Hematopoietic multipotent progenitor cell treated with erythropoietin and hydrocortisone succinate and interleukin-3 and kit ligand, for 17 days (in vitro differentiated cells): ENCODE measurements around the gene PLEK.
"Not testable (repeated sequence)": the region's sequence is repeated elsewhere in the genome, so short reads cannot be mapped to it uniquely, and the experiment has no call there.

Source experiments
- DNase-seq: peaks from one replicate; pipeline ENCODE4 v3.0.0-alpha.2; 2015; ENCODE audit warnings: low spot score

PLEK gene

DNA sequence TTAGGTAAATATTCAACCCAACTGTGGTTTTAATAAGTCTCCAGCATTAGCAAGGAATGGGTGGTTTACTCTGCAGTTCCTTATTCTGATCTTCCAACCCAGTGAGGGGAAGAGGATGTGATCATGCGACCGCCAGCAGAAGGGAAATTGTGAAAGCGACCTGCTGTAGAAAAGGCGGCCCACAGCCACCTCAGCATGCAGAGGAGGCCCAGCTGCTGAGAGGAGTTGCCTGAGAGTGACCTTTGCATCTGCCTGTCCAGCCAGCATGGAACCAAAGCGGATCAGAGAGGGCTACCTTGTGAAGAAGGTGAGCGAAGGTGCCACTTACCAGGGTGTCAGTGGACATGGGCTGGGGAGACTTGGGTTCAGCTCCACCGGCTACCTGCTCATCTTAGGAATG, at the start of gene PLEK:
Gene PLEK, plus strand, starts transcription at position 196 of the 400 bp plus-strand sequence. Its CDS starts 70 bp downstream, at position 266.
- no peak for DNase-seq

DNA sequence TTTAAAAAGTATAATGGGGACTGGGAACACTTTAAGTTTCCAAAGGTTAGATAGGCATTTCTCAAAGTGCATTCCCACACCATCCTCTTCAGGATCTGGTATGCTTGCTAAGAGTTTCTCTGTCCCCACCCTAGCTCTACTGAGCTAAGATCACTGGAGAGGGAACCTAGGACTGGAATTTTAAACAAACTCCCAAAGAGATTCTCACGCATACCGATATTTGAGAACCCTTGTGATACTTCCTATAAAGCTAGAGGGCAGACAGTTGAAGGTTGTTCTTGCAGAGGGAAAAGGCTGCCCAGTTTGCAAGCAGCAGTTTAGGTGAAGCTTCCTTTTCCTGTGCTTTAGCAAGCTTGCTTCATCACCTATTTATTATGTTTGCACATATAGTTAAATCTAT, 49.0 kb upstream of the PLEK start:
- DNase-seq = no peak

DNA sequence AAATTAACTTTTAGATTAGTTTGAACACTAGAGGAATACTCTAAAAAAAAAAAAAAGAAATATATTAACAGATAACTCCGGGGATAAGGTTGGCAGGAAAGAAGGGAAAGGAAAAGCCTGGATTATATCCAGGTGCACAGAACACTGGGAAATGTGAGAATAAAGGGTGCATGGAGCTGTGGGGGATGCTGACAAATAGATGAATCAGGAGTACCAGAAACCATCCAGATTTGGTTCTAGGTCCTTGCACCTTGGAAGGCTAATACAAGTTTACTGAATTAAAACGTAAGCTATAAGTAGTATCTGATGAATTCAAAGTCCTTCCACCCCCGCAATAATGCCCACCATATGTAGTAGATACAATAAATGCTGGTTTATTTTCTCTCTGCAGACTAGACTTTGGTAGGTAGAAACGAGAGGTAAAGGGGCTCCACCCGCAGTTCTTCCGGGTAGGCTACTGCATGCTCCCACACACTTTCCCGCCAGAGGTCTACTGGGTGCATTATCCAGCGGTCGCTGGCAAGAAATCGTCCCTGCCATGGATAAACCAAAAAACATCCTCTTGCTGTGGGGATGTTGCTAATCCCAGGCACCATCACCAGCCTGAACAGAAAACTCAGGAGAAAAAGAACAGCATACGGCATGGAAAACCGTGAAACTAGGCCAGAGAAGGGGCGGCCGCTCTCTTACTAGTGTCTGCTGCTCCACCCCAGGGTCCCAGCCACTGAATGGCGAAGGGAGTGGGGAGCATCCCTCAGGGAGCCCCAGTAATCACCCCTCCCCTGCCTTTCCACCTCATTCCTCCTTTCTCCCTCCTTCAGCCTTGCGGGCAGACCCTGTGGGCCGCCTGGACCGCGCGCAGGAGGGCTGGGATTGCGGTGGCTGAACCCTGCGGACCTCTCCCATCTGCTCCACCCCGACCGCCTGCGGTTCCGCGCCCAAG, 46.8 kb upstream of the PLEK start:
- DNase-seq = no peak

- peak; percentile 49 for DNase-seq
These were observed 46.1 kb upstream of the PLEK start for GRCh38 chr2:68318914-68319397.

DNA sequence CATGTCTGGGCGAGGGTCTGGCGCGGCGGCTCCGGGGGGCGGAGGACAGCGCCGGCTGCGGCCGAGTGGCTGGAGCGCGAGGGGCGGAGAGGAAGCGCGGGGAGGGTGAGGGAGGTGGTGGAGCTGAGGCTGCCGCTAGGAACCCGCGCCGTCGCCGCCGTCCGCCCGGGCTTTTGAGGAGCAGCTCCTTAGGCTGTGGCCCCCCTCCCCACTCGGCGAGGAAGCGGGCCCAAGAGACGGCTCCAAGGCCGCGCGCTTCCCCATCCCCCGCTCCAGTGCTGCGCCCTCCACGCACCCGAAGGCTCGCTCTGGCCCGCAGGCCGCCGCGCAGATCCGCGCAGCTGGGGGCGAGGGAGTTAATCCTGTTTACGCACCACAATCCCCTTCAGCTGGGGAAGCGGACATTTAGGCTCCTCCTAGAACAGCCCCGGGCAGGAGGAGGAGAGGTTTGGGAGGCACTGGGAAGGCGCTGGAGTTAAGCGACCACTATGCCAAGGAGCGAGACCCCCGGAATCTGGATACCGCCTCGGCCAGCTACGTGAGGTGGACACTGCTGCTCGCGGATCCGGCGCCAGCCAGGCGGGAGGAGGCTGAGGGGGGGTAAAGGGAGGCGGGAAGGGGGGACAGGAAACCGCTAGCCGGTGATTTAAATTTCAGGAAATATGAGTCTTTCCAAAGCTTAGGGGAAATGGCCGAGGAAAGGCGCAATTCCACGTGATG, 45.5 kb upstream of the PLEK start, which contains the start of gene CNRIP1:
Gene CNRIP1, minus strand, starts transcription at position 552 of the 720 bp plus-strand sequence. Its CDS starts 549 bp downstream, at position 3.
- peak; percentile 55 for DNase-seq

DNA sequence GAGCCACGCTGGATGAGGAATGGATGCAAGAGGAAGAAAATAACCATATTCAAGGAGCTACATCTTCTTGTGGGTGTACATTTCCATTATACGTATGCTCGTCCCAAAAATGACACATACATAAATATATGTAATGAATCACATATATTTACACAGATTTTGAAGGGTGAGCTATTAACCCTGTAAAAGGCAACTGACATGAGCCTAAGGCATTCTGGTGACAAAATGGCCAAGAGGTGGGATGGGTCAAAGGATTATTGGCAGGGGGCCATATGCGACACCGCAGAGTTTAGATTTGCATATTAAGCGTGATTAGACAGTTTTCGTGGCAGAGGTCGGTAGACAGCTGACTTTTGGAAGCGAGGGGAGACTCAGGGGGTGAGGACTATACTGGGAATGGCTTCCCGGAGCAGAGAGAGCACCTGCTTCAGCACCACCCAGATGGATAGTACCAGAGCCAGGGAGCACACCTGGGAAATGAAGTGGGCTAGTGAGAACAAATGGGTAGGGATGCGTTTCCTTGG, 44.9 kb upstream of the PLEK start:
- peak; percentile 93 for DNase-seq

GRCh38 chr2:68325056-68325455, 40.0 kb upstream of the PLEK start:
- DNase-seq = no peak

DNA sequence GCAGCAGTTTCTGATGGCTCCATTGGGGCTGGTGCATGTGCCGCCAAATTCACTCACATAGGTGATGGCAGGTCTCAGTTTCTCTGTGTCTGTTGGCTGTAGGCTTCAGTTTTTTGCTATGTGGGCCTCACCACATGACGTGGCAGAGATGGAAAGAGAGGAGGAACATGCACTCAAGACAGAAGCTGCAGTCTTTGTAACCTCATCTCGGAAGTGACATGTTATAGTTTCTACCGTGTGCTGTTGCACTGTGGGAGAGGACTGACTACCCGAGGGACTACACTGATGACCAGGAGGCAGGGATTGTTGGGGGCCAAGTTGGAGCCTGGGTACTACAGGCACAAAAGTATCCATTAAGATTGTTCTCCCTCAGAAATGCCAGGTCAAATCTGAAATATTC, 36.2 kb upstream of the PLEK start:
- no peak for DNase-seq

DNA sequence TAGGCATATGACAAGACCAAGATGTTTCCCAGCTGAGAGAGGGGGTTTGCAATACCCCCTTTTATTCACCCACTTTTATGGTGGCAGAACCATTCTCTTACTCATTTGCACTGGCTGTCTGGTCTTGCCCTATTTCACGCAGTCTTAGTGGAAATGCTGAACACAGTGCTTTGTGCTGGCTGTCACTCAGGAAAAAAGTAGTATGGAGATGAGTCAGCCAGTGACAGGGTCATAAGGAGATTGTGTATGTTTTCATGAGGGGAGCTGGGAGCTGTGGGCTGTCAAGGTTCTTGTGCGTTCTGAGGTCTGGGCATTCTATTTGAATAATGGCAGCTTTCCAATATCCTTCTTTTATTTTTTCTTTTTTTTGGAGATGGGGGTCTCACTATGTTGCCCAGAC, 34.4 kb upstream of the PLEK start:
- DNase-seq = no peak

- no peak for DNase-seq
These were observed 32.1 kb upstream of the PLEK start for GRCh38 chr2:68333009-68333408.

DNA sequence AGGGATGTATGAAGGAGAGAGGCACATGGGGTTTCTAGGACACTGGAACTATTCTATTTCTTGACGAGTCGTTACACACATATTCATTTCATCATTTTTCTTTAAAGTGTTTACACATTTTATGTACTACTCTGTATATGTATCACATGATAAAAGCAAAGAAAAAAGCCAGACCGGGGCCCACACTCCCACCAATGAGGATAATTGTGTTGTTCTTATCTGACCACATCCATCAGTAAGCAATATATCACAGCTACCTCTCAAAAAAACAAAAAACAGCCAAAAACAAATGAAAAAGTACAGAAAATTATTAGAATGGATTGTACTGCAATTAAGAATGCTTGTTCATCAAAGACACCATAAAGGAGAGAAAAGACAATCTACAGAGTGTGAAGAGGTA, 31.2 kb upstream of the PLEK start:
- no peak for DNase-seq

GRCh38 chr2:68336192-68336591, 28.9 kb upstream of the PLEK start:
- no peak for DNase-seq

DNA sequence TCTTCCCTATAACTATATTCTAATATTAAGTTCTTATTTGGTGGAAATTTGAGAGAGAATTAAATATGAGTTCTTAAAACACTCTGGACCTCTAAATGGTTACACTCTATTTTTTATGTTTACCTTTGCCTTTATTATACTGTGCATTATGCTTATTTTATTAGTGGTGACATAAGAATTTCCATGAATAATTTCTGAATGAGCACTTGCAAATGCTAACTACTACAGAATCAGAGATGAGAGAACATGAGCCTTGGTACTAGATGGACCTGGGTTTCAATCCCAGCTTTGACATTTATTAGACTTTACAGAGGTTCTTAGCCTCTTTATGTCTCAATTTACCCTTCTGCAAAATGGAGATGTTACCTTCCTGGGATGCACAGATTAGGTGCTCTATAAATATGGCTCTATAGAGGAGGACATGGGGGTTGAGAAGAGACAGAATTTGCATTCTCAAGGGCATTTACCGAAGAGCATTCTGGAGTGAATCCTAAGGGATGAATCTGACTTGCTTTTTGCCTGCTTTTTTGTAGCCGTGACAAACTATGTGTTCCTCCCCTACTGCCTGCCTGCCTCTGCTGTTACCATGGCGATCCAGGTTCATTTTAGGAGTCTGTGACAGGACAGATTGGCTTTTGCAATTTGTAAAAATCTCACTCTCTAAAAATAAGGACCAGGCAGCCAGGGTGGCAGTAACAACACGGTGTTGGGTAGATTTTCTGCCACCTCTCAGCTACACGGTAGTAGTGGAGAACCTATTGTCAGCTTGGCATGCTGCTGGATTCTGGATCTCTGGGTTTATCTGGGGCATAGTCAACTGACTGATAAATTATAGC, 24.6 kb upstream of the PLEK start:
- DNase-seq = no peak

- no peak for DNase-seq
These were observed 24.1 kb upstream of the PLEK start for GRCh38 chr2:68341062-68341329.

- DNase-seq = no peak
These were observed 23.5 kb upstream of the PLEK start for GRCh38 chr2:68341583-68341982.

DNA sequence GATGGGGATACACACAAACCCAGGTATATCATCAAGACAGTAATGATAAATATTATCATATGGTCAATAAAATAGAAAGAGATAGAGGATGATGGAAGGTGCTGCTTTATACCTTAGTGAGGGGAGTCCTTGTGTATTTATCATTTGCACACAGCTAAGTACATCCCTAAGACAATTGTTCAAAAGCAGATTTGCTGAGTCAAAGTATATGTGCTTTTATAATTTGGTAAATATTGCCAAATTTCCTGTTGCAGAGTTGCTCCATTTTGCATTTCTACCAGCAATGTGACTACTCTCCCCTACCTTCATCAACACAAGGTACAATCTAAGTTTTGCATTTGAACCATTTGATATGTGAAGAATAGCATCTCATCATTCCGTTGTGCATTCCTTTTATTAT, 22.6 kb upstream of the PLEK start:
- no peak for DNase-seq

- no peak for DNase-seq
These were observed 21.1 kb upstream of the PLEK start for GRCh38 chr2:68344031-68344430.

- no peak for DNase-seq
These were observed 19.8 kb upstream of the PLEK start for GRCh38 chr2:68345129-68345875.

- DNase-seq = not testable (repeated sequence)
These were observed 16.0 kb upstream of the PLEK start for GRCh38 chr2:68349091-68349490.

GRCh38 chr2:68351997-68352396, 13.1 kb upstream of the PLEK start:
- DNase-seq = no peak

DNA sequence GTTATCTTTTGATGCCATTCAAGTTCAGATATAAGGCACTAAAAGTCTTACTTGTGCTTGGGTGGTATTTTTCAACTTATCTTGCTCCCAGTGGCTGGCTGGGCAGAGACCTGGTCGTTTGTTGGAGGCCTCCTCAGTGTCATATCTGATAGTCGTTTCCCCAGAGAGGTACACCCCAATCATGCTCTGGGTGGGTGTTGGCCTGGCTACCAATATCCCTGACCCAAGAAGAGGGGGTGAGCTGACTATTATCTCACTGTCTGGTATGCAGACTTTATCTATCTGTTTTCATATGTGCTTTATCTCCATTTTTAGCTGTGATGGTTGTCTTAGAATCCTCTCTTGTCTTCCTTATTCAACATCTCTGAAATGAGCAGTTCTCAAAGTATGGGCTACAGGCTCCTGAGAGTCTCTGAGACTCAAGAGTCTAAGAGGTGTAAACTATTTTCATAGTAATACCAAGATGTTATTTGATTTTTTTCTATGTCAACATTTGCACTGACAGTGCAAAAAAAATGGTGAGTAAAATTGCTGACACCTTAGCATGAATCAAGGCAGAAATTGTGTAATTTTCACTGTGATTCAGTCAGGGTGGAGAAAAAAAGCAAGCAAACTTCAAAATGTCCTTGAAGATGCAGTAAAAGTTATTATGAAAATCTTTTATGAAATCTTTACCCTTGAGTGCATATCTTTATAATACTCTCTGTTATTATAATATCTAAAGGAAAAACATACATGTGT, 12.3 kb upstream of the PLEK start:
- DNase-seq = peak; percentile 55
